ENCODE measurements around the gene OR5J2.
"Not testable (repeated sequence)": the region's sequence is repeated elsewhere in the genome, so short reads cannot be mapped to it uniquely, and the experiment has no call there.

The OR5J2 gene

DNA sequence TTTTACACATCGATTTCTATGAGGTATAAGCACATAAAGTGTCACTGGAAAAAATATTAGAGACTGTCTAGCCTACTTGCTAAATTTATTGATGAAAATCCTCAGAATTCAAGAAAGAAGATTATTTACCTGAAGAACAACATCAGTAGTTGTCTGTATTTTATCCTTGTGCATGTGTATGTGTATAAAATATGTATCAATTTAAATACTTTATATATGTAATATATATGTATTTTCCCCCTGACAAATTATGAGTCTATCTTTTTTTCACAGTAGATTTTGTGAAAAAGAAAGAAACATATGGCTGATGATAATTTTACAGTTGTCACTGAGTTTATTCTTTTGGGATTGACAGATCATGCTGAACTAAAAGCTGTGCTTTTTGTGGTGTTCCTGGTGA is at the start of gene OR5J2:
TSS of gene OR5J2 (plus strand) at position 301 of the 400 bp plus-strand sequence. CDS start at position 301, 0 bp downstream.
- no peak for FAIRE-seq

DNA sequence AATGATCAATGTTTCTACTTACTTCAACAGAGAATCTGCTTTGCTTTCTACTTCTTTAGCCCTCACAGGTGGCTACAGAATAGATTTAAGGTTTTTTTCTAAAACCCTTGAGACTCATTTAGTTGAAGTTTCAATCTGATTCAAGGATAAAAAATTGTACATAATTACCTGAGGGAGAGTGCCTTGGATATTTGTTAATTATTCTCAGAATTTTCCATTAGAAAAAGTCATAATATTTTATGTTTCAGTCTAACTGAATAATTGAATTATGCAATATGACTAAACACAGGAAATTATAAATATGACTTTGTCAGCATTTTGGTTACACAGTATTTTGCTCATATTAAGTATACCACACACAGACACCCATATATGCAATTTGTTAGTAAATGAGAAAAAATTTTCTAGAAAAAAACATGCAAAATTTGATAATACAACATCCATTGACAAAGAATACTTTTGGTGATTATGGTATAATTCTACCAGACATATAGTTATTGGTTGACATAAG is 36.2 kb upstream of the OR5J2 start, which contains the start of gene OR8J3:
TSS of gene OR8J3 (minus strand) at position 51 of the 511 bp plus-strand sequence. CDS start 2,483 bp downstream, outside the sequence.
- no peak for FAIRE-seq

DNA sequence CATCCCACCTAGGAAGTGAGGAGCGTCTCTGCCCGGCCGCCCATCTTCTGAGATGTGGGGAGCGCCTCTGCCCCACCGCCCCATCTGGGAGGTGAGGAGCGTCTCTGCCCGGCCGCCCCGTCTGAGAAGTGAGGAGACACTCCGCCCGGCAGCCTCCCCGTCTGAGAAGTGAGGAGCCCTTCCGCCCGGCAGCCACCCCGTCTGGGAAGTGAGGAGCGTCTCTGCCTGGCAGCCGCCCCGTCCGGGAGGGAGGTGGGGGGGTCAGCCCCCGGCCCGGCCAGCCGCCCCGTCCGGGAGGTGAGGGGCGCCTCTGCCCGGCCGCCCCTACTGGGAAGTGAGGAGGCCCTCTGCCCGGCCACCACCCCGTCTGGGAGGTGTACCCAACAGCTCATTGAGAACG is 32.7 kb upstream of the OR5J2 start:
- FAIRE-seq, result not testable (repeated sequence)

DNA sequence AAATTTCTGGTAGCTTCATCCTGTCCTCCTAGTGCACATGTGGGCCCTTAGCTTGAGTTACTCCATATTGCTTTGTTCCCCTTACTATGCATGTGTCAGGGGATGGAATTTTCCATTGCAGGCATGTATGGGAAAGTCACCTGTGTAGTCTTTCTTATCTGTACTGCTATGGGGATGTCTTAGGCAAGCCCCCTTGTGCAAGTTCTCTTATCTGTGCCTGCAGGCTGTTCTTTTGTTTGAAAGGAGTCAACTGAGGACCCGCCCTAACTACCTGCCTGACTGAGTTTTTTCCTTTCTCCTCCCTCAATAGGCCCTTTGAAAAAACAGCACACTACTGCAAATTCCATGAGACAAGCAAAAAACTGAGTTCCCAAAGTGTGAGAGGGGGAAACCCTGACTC is 25.0 kb upstream of the OR5J2 start:
- FAIRE-seq, result no peak

DNA sequence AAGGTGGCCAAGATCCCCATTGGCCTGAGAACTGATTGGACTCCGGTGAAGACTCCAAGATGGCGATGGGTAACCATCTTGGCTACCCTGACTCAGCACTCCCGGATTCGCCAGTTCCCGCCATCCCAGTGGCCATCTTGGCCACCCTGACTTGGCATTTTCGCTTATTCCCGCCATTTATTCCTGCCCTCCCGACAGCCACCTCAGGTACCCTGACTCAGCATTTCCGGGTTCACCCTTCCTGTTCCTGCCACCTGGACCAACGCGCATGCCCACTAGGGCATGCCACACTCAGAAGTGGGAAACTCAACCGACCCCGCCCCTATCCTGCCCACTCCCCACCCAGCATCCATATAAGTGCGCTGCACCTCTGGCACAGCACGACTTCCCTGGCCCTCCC is 24.1 kb upstream of the OR5J2 start:
- FAIRE-seq, result no peak

DNA sequence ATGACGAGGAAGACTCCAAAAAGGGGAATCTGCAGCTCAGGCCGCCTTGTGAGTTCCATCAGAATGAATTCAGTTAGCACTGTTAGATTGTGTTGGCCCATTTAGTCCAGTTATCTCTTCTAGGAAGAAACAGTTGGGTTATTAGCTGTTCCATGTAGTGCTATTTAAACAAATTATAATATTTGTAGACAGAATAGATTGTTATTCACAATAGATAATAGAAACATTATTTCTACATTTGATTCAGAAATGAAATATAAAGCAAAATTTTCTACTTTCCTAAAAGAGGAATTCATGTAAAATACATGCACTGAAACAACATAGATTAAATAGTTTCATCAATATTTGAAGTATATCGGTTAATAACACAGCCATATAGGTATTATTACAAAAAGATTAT is 16.2 kb upstream of the OR5J2 start, which contains the start of gene OR8K5:
TSS of gene OR8K5 (minus strand) at position 101 of the 400 bp plus-strand sequence. CDS start at position 101, 0 bp downstream.
- no peak for FAIRE-seq

DNA sequence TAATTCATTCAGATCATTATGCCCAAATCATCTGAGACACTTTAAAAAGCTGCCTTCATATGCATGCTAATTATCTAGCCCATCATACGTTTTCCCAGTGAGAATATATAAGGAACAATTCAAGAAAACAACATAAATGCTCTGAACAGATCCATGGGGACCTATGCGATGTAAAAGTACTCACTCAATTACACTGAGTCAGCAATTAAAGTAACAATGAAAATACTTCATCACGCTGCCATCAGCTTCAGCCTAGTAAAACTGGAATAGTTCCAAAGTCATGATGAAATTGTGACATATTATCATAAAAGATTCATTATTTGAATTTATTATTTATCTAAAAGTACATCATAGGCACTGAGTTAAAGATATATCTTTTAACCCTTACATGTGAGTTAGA is 12.6 kb upstream of the OR5J2 start:
- FAIRE-seq, result no peak

DNA sequence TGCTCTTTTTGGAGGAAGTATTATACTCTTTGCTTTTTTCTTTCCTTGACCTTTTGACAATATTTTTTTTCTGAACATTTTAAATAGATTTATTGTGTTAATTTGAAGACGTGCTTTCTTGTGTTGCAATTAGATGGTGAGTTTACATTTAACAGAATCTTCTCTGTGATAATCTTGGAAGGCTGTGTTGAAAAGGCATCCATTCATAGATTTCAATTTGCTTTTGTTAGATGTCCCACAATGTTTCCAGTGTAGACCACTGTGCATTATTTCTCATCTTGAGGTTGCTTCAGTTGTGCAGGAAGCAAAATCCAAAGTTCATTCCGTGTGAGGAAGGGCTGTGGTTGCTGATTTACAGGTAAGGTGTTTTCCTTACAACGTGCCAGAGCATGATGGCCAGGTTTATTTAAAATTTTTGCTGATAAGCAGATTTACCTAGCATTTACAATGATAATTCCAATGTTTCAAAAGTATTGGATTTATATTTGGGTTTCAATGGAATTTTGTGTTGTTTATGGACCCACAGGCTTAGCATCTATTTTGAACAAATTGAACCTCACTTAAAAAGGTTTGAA is 4.1 kb upstream of the OR5J2 start:
- no peak for FAIRE-seq

DNA sequence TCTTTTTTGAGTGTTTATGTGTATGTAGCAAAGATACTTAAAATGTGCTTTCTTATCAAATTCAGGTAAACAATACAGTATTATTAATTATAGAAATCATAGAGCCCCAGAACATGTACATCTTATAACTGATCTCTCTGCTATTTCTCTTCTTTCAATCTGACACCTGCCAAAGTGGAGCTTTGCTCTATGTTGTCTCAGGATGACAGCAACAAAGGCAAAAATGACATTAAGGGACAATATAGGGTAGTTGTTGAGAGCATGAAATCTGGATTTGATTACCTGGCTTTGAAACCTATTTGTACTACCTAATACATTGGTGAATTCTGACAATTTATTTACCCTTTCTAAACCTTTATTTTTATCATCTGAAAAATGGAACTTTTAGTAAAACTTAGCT is 7.0 kb downstream of the OR5J2 start:
- FAIRE-seq, result no peak

DNA sequence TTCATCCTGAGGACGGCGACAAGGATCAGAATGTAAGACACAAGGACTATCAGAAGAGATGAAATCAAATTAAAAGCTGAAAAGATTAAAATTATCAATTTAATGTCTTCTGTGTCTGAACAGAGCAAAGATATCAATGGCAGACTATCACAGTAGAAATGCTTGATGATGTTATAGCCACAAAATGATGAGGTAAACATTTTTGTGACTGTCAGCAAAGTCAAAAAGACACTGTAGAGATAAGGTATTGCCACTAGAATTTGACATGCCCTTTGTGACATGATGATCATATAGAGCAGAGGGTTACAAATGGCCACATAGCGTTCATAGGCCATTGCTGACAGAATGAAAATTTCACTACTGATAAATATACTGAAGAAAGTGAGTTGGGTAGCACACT is 12.2 kb downstream of the OR5J2 start:
- no peak for FAIRE-seq

DNA sequence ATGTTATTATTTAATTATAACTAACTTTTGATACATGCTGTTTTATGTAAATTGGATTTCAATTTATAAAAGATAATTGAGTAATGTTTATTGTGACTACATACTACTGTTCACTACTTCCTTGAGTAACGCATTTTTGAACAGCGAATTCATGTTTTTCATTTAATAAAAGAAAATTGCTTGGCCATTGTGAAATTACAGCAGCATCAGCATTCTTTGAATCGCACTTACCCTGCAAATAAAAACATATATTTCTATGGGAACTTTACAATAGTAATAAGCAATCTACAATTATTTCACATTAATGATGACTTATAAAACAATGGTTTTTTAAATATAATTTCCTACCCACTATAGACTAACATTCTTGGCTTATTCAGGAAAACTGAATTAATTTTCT is 20.3 kb downstream of the OR5J2 start:
- no peak for FAIRE-seq

DNA sequence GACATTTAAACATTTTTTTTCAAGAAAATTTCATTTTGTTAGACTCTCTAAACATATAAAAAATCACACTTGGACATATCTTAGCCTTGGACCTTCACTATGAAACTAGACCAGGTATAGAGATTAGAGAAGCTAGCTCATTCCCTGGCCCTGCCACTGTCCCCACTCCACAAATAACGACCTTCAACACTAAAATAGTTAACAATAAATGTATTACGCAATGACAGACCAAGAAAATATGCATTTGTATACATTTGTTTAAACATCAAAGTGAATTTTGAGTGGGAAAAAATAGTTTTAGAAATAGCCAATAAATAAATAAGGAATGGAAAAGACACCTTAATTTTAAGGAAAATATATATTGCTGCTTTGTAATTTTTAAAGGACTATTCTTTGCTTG is 20.9 kb downstream of the OR5J2 start:
- no peak for FAIRE-seq

DNA sequence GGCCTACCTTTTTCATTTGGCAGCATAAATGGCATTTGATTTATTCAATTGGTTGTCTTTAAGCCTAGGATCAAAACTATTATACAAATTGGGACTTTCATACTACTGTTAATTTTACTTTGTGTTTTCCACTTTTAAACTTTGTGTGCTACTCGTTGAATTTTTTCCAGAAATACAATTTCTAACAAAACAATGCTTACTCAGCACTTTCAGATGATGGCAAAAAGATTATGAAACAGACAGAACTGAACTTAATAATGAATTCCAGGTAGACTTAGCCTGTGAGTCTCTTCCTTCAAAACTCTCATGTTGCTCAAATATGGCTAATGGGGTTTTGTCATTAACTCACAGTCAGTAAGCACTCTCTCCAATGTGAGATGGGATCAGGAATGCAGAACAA is 31.4 kb downstream of the OR5J2 start:
- no peak for FAIRE-seq

DNA sequence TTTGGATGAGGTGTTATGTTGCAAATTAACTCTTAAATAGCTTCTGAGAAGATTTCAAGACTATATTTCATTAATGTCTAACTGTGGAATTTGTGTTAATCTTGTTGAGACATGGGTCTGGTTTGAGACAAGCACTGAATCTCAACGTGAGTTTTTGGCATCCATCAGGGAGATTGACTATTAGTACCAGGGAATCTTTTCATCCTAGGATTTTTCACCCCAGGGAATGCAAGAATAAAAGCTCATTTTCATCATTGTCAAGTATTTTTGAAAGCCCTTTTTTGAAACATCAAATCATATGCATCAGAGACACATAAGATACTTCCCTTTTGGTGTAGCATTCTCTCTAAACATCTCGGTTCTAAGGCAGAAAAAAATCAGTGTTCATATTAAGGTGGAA is 38.1 kb downstream of the OR5J2 start:
- FAIRE-seq, result no peak

DNA sequence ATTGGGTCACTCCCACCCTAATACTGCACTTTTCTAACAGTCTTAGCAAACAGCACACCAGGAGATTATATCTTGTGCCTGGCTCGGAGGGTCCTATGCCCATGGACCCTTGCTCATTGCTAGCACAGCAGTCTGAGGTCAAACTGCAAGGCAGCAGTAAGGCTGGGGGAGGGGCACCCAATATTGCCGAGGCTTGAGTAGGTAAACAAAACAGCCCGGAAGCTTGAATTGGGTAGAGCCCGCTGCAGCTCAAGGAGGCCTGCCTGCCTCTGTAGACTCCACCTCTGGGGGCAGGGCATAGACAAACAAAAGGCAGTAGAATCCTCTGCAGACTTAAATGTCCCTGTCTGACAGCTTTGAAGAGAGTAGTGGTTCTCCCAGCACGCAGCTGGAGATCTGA is 43.3 kb downstream of the OR5J2 start:
- FAIRE-seq, result not testable (repeated sequence)

Measured in endometrium (tissue), 2 donors.